SK-N-SH treated with all-trans-retinoic acid at 6 μM for 48 hours (cell line): Measurements from ENCODE around the gene RCOR1.

ENCODE experiments used
- ATAC-seq: fragments of 200-7000 bp; cut with Tn5 transposase; 3 replicates; pipeline ENCODE4 v1.9.1; 2020; ENCODE audit warnings: mild to moderate bottlenecking, moderate library complexity
- ARNTL ChIP-seq: fragments of 450-650 bp; formaldehyde crosslinking; IDR thresholded peaks from 2 replicates; pipeline ENCODE4 v1.5.0; 2020; ENCODE audit warnings: low read depth, mild to moderate bottlenecking, moderate library complexity, borderline replicate concordance
- CREB5 ChIP-seq: fragments of 250-450 bp; sonication (Bioruptor Pico); IDR thresholded peaks from 2 replicates; pipeline ENCODE4 v1.5.1; 2020; ENCODE audit warnings: low read depth, mild to moderate bottlenecking, moderate library complexity
- CSDC2 ChIP-seq: fragments of 250-450 bp; sonication (Bioruptor Pico); IDR thresholded peaks from 2 replicates; pipeline ENCODE4 v1.5.0; 2020; ENCODE audit warnings: mild to moderate bottlenecking, moderate library complexity
- GLIS3 ChIP-seq: fragments of 250-450 bp; sonication (Bioruptor Pico); IDR thresholded peaks from 2 replicates; pipeline ENCODE4 v1.5.0; 2020; ENCODE audit warnings: mild to moderate bottlenecking, moderate library complexity
- ISL1 ChIP-seq: fragments of 250-450 bp; sonication (Bioruptor Pico); IDR thresholded peaks from 2 replicates; pipeline ENCODE4 v2.1.2; 2022; ENCODE audit warnings: mild to moderate bottlenecking, moderate library complexity
- OSR1 ChIP-seq: fragments of 250-450 bp; sonication (Bioruptor Pico); IDR thresholded peaks from 2 replicates; pipeline ENCODE4 v1.8.0; 2022; ENCODE audit warnings: moderate library complexity, mild to moderate bottlenecking, inconsistent platforms
- PPARA ChIP-seq: fragments of 250-450 bp; sonication (Bioruptor Pico); IDR thresholded peaks from 2 replicates; pipeline ENCODE4 v1.5.0; 2020; ENCODE audit warnings: mild to moderate bottlenecking, borderline replicate concordance
- RARB ChIP-seq: fragments of 250-450 bp; sonication (Bioruptor Pico); IDR thresholded peaks from 2 replicates; pipeline ENCODE4 v1.8.0; 2021; ENCODE audit warnings: mild to moderate bottlenecking, moderate library complexity
- SNAI2 ChIP-seq: fragments of 250-450 bp; sonication (Bioruptor Pico); IDR thresholded peaks from 2 replicates; pipeline ENCODE4 v1.5.0; 2020; ENCODE audit warnings: mild to moderate bottlenecking, moderate library complexity
- TCF4 ChIP-seq: fragments of 250-450 bp; sonication (Bioruptor Pico); IDR thresholded peaks from 2 replicates; pipeline ENCODE4 v1.8.0; 2021; ENCODE audit warnings: mild to moderate bottlenecking, moderate library complexity, borderline replicate concordance
- TSHZ2 ChIP-seq: fragments of 250-450 bp; sonication (Bioruptor Pico); IDR thresholded peaks from 2 replicates; pipeline ENCODE4 v1.5.0; 2020; ENCODE audit warnings: mild to moderate bottlenecking, moderate library complexity
- ZC3H10 ChIP-seq: fragments of 250-450 bp; sonication (Bioruptor Pico); IDR thresholded peaks from 2 replicates; pipeline ENCODE4 v1.5.1; 2021; ENCODE audit warnings: mild to moderate bottlenecking, moderate library complexity
- ZFP3 ChIP-seq: fragments of 250-450 bp; sonication (Bioruptor Pico); IDR thresholded peaks from 2 replicates; pipeline ENCODE4 v1.5.0; 2020; ENCODE audit warnings: mild to moderate bottlenecking, moderate library complexity
- ZFP30 ChIP-seq: fragments of 450-650 bp; formaldehyde crosslinking; IDR thresholded peaks from 2 replicates; pipeline ENCODE4 v1.5.0; 2022; ENCODE audit warnings: mild to moderate bottlenecking, moderate library complexity
- ZNF565 ChIP-seq: fragments of 450-650 bp; formaldehyde crosslinking; conservative IDR thresholded peaks from 2 replicates; pipeline ENCODE4 v1.5.0; 2020; ENCODE audit warnings: low read depth, mild to moderate bottlenecking, moderate library complexity
- ZNF70 ChIP-seq: fragments of 450-650 bp; formaldehyde crosslinking; IDR thresholded peaks from 2 replicates; pipeline ENCODE4 v1.5.0; 2020; ENCODE audit warnings: mild to moderate bottlenecking, moderate library complexity
- TF ChIP-seq, protein P1 (sequence below): fragments of 250-450 bp; sonication (Bioruptor Pico); IDR thresholded peaks from 2 replicates; pipeline ENCODE4 v1.8.0; 2020; ENCODE audit warnings: mild to moderate bottlenecking, moderate library complexity, borderline replicate concordance
- TF ChIP-seq, protein P2 (sequence below): fragments of 250-450 bp; sonication (Bioruptor Pico); IDR thresholded peaks from 2 replicates; pipeline ENCODE4 v1.5.1; 2021; ENCODE audit warnings: mild to moderate bottlenecking, moderate library complexity

Gene RCOR1

GRCh38 chr14:102723650-102724049 lies 131.2 kb downstream of the RCOR1 start:
- TF ChIP-seq OSR1 (no peak), RARB (no peak), CSDC2 (CRISPR knock-in tag) (no peak), ZNF565 (CRISPR knock-in tag) (no peak), ZFP3 (no peak), ZNF70 (no peak), TCF4 (CRISPR knock-in tag) (no peak), GLIS3 (CRISPR knock-in tag) (no peak), TSHZ2 (no peak), ZC3H10 (CRISPR knock-in tag) (no peak), ZFP30 (CRISPR knock-in tag) (no peak)
- TF ChIP-seq, protein P1, sequence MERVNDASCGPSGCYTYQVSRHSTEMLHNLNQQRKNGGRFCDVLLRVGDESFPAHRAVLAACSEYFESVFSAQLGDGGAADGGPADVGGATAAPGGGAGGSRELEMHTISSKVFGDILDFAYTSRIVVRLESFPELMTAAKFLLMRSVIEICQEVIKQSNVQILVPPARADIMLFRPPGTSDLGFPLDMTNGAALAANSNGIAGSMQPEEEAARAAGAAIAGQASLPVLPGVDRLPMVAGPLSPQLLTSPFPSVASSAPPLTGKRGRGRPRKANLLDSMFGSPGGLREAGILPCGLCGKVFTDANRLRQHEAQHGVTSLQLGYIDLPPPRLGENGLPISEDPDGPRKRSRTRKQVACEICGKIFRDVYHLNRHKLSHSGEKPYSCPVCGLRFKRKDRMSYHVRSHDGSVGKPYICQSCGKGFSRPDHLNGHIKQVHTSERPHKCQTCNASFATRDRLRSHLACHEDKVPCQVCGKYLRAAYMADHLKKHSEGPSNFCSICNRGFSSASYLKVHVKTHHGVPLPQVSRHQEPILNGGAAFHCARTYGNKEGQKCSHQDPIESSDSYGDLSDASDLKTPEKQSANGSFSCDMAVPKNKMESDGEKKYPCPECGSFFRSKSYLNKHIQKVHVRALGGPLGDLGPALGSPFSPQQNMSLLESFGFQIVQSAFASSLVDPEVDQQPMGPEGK: no peak
- ATAC-seq: no peak

DNA sequence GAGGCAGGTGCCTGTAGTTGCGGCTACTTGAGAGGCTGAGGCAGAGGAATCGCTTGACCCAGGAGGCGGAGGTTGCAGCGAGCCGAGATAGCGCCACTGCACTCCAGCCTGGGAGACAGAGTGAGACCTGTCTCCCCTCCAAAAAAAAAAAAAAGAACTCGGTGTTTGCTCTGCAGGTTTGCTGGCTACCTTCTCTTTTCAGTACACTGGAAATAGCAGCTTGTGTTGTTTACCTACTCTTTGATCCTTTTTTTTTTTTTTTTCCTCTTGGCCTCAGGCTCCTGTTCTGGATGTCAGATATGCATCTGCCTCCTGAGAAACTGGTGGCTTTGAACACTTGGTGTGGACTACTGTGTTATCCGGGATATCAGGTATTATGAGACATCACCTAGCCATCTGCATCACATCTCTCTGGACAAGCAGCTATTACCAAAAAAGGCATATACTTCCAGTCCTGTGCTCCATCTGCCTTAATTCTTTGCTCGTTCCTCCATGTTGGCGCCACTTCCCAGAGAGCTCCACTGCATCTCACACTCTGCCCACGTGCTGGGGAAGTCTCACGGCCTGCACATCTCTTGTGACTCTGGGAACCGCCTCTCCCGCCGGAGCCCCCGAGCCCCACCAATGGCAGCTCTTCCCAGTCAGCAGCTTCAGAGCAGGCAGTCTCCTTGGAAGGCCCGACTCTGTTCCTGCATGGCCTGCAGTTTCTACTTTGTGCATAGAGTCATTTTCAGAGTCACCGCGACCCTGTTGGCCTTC lies 133.9 kb downstream of the RCOR1 start:
- ATAC-seq: no peak
- TF ChIP-seq TSHZ2: no peak
- TF ChIP-seq RARB: no peak
- no peak for TF ChIP-seq ZC3H10 (CRISPR knock-in tag)
- no peak for TF ChIP-seq ZFP3
- TF ChIP-seq TCF4 (CRISPR knock-in tag): no peak
- TF ChIP-seq ZNF70: no peak
- no peak for TF ChIP-seq CREB5 (CRISPR knock-in tag)
- TF ChIP-seq ISL1 (CRISPR knock-in tag): no peak
- TF ChIP-seq, protein P2, sequence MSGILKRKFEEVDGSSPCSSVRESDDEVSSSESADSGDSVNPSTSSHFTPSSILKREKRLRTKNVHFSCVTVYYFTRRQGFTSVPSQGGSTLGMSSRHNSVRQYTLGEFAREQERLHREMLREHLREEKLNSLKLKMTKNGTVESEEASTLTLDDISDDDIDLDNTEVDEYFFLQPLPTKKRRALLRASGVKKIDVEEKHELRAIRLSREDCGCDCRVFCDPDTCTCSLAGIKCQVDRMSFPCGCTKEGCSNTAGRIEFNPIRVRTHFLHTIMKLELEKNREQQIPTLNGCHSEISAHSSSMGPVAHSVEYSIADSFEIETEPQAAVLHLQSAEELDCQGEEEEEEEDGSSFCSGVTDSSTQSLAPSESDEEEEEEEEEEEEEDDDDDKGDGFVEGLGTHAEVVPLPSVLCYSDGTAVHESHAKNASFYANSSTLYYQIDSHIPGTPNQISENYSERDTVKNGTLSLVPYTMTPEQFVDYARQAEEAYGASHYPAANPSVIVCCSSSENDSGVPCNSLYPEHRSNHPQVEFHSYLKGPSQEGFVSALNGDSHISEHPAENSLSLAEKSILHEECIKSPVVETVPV: no peak
- no peak for TF ChIP-seq OSR1
- TF ChIP-seq CSDC2 (CRISPR knock-in tag): no peak
- no peak for TF ChIP-seq ARNTL
- TF ChIP-seq, all 23 proteins: peak for 0

DNA sequence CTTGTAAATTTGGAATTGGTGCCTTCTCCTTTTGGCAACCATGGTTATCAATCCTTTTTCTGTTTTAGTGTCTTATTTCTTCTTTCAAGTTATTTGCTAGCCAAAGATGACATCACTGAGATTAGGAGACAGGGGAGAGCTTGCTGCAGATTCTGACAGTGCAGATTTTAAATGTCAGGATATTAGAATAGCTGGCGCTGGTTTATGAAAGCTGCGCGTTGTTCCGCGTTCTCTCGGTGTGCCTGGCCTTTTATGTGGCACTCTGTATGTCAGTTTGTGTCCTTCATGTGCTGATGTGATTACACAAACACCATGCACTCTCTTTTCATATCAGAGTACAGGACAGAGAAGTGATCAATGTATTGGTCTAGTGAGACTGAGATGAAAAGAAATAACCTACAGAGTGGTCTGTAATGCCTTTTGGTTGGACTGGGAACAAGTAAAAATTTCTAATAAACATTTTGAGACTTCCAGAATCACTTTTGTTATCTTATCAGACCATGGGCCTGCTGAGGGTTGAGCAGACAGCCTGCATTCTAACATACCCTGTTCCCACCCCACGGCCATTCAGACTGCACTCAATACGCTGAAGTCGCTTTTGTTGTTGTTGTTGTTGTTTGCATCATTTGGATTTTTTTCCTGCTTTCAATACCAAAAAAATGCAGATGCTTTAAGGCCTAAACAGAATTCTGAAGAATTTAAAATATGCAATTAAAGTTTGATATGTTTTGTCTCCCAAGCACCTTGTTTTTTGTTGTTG lies 135.1 kb downstream of the RCOR1 start:
- TF ChIP-seq OSR1 (no peak), ZNF70 (no peak), TSHZ2 (no peak), ZFP30 (CRISPR knock-in tag) (no peak), SNAI2 (no peak), PPARA (CRISPR knock-in tag) (no peak), ZFP3 (no peak), CREB5 (CRISPR knock-in tag) (no peak)
- no peak for ATAC-seq
